NT2/D1 (cell line): ENCODE data around the gene PRKAG2.

Experiments
- YY1 ChIP-seq: IDR thresholded peaks from 2 replicates; pipeline ENCODE4 v1.6.1; 2011; ENCODE audit not compliant: insufficient read length, insufficient read depth
- ZNF274 ChIP-seq: IDR thresholded peaks from 2 replicates; pipeline ENCODE4 v1.6.1; 2011; ENCODE audit warnings: mild to moderate bottlenecking, low read depth, low read length

DNA sequence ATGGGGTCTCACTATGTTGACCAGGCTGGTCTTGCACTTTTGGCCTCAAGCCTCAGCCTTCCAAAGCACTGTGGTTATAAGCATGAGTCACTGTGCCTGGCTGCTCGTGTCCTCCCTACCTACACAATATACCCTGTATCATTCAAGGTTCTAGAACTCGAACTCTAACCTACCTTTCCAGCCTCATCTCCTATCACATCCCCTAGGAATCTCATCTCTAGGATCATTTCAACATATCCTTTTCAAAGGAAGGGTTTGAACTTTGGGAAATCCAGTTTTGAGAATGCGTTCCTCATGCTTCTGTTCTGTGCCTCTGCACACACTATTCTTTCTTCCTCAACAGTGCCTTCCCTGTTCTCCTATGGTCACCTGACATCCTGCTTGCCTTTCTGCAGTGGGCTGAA, 269.4 kb downstream of the PRKAG2 start:
- TF ChIP-seq YY1 (no peak), ZNF274 (no peak)
